Esophagus squamous epithelium (tissue), 4 donors: ENCODE measurements around the gene VPREB3.
A peak's percentile ranks its signal among the peaks of the same experiment; 100 is the strongest.

Experiments
- POLR2A ChIP-seq, 4 donors: fragments of 450-650 bp; IDR thresholded peaks; one replicate each; pipeline ENCODE4 v1.6.1; 2017; ENCODE audit warnings: antibody characterized with exemption in 4 of 4, mild to moderate bottlenecking in 4 of 4, moderate library complexity in 3 of 4
- TF ChIP-seq, protein P1 (sequence below), 6 experiments: fragments of 450-650 bp in 4 of 6; fragments of 200-600 bp in 2 of 6; sonication (generic) in 2 of 6; IDR thresholded peaks; one replicate each; pipeline ENCODE4 v1.5.1; 2016 to 2019; ENCODE audit warnings: antibody characterized with exemption in 6 of 6, mild to moderate bottlenecking in 4 of 6, moderate library complexity in 4 of 6

DNA sequence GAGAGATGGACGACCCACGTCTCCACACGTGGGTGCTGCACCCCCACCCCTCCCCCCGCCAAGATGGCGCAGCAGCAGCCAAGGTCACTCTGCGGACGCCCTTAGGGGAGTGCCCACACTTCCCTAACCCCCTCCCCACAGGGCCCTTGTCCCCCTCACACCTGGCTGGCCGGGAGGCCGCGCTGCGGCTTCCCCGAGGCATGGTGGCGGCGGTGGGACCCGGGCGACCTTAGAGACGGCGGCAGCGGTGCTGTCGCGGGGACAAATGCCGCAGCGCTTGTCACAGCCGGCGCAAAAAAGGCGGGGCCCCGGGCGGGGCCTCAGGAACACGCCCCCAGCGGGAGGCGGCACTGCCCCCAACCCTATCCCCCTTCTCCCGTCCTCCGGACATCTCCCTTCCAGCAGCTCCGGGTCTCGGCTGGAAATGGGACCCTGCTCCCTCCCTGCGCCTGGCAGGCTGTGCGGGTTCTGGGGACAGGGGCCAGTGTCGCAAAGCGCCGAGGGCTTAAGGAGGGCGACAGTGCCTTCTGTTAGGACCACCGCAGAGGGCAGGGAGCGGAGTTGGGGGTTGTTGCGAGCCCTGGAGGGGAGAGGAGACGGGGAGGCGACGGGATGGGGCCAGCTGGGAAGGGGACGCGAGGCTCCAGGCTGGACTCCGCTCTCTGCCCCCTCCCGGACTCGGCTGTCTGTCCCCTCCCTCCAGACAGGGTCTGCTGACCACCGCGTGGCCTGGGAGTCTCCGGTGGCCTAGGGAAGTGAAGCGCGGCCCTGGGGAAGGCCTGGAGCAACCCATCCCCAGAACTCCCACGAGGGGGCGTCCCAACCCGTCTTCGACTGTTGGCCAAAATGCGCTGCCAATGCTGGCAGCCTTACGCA is 13.7 kb upstream of the VPREB3 start, which contains the start of gene CHCHD10:
- TF ChIP-seq, protein P1, sequence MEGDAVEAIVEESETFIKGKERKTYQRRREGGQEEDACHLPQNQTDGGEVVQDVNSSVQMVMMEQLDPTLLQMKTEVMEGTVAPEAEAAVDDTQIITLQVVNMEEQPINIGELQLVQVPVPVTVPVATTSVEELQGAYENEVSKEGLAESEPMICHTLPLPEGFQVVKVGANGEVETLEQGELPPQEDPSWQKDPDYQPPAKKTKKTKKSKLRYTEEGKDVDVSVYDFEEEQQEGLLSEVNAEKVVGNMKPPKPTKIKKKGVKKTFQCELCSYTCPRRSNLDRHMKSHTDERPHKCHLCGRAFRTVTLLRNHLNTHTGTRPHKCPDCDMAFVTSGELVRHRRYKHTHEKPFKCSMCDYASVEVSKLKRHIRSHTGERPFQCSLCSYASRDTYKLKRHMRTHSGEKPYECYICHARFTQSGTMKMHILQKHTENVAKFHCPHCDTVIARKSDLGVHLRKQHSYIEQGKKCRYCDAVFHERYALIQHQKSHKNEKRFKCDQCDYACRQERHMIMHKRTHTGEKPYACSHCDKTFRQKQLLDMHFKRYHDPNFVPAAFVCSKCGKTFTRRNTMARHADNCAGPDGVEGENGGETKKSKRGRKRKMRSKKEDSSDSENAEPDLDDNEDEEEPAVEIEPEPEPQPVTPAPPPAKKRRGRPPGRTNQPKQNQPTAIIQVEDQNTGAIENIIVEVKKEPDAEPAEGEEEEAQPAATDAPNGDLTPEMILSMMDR (IDR thresholded peaks at IDR 0.05): peak; percentile 67 to 80 (median 72)
- peak in 2 of 4 donors; percentile 52 to 79 for TF ChIP-seq POLR2A (IDR thresholded peaks at IDR 0.05)
